Measurements from ENCODE around the gene TEFM. TPM values are rescaled to one million over a fixed set of nuclear protein-coding genes. Genes with fewer than 3 reads are reported as not detected.

Gene TEFM
- total RNA-seq (10 to 100 TPM; 20.2 to 21.3 TPM), polyA plus RNA-seq (10 to 100 TPM; 20.8 to 21.2 TPM)

- peaks cover 29 to 58% (median 42%) of the 10 kb centered on the region in 4 donors for H3K4me1 Mint-ChIP-seq
- intact Hi-C loops (cut with micrococcal nuclease): loop anchor here (1.0 kb wide), 2 partner anchors 64 to 102 kb away; no protein-coding TSS in a partner anchor
- DNase-seq: peak; percentile 82 to 87 (median 84)
- no peaks in the 10 kb centered on the region for H3K27me3 Mint-ChIP-seq
- peak within 1 kb of the TSS; percentile 79 for H3K27ac ChIP-seq (ENCODE audit: low read depth, low read length)
- peaks cover 0 to 1% (median 0%) of the 10 kb centered on the region in 8 donors for H3K9me3 Mint-ChIP-seq
- peaks cover 3% of the 10 kb centered on the region for H3K36me3 ChIP-seq (ENCODE audit: insufficient read depth, low read length)
- H3K27ac Mint-ChIP-seq: peak within 1 kb of the TSS; percentile 81 to 98 (median 92)
- ChIA-PET POLR2A (ENCODE audit: partially characterized antibody) (interaction anchor here (0.7 to 1.3 kb wide), 4 partner anchors 11 to 188 kb away, joined by 3 to 5 read pairs (median 4); partner anchors contain the start of gene NF1), CTCF (ENCODE audit: partially characterized antibody) (interaction anchor here (0.9 kb wide), 1 partner anchor 28 kb away, joined by 3 read pairs; no protein-coding TSS in a partner anchor)
- no peaks in the 10 kb centered on the region for H3K9me3 ChIP-seq (ENCODE audit: control insufficient read depth in 1 of 2, low read length in 2 of 2)
- H3K4me3 Mint-ChIP-seq: peak within 1 kb of the TSS; percentile 87 to 97 (median 91)
- no peaks in the 10 kb centered on the region for H3K27me3 ChIP-seq (ENCODE audit: insufficient read depth, low read length)
- H3K4me1 ChIP-seq (ENCODE audit: insufficient read depth, low read length): peaks cover 38% of the 10 kb centered on the region
- peaks cover 9 to 26% of the 10 kb centered on the region in 2 donors for H3K36me3 Mint-ChIP-seq
- peak within 1 kb of the TSS; percentile 71 to 94 for H3K4me3 ChIP-seq (ENCODE audit: low read length in 2 of 2)
These were observed at the start of gene TEFM for GRCh38 chr17:30906101-30906911. TSS of gene TEFM (minus strand) at chr17:30906238. CDS start at chr17:30906198, 40 bp downstream.

- no peaks in the 10 kb centered on the region for H3K9me3 Mint-ChIP-seq
- intact Hi-C loops (cut with micrococcal nuclease): no loop called here
- H3K36me3 Mint-ChIP-seq: no peaks in the 10 kb centered on the region
- no peak overlapping the region for H3K4me3 ChIP-seq (ENCODE audit: low read length in 2 of 2)
- DNase-seq: no peak
- no peak overlapping the region for H3K27ac Mint-ChIP-seq
- H3K9me3 ChIP-seq (ENCODE audit: control insufficient read depth in 1 of 2, low read length in 2 of 2): no peaks in the 10 kb centered on the region
- no peaks in the 10 kb centered on the region for H3K4me1 ChIP-seq (ENCODE audit: insufficient read depth, low read length)
- CTCF ChIA-PET (ENCODE audit: partially characterized antibody): no interaction called here
- no peaks in the 10 kb centered on the region for H3K36me3 ChIP-seq (ENCODE audit: insufficient read depth, low read length)
- H3K27me3 ChIP-seq (ENCODE audit: insufficient read depth, low read length): no peaks in the 10 kb centered on the region
- no peak overlapping the region for H3K4me3 Mint-ChIP-seq
- H3K27ac ChIP-seq (ENCODE audit: low read depth, low read length): no peak overlapping the region
- H3K27me3 Mint-ChIP-seq: peaks cover 1 to 2% of the 10 kb centered on the region in 2 donors
- POLR2A ChIA-PET (ENCODE audit: partially characterized antibody): no interaction called here
- no peaks in the 10 kb centered on the region for H3K4me1 Mint-ChIP-seq
These were observed 48.2 kb upstream of the TEFM start for GRCh38 chr17:30954046-30954830.

GRCh38 chr17:30952638-30953393 lies 46.8 kb upstream of the TEFM start:
- Histone ChIP-seq H3K9me3 (ENCODE audit: control insufficient read depth in 1 of 2, low read length in 2 of 2) (no peaks in the 10 kb centered on the region), H3K27ac (ENCODE audit: low read depth, low read length) (no peak overlapping the region), H3K4me3 (ENCODE audit: low read length in 2 of 2) (no peak overlapping the region), H3K27me3 (ENCODE audit: insufficient read depth, low read length) (no peaks in the 10 kb centered on the region), H3K36me3 (ENCODE audit: insufficient read depth, low read length) (no peaks in the 10 kb centered on the region), H3K4me1 (ENCODE audit: insufficient read depth, low read length) (no peaks in the 10 kb centered on the region)
- Mint-ChIP-seq H3K9me3 (no peaks in the 10 kb centered on the region), H3K36me3 (no peaks in the 10 kb centered on the region), H3K4me3 (no peak overlapping the region), H3K27ac (no peak overlapping the region), H3K27me3 (peaks cover 0 to 1% of the 10 kb centered on the region in 2 donors), H3K4me1 (no peaks in the 10 kb centered on the region)
- intact Hi-C loops (cut with micrococcal nuclease): no loop called here
- ChIA-PET POLR2A (ENCODE audit: partially characterized antibody) (no interaction called here), CTCF (ENCODE audit: partially characterized antibody) (interaction anchor here (0.5 kb wide), 1 partner anchor 1488 kb away, joined by 3 read pairs; no protein-coding TSS in a partner anchor)
- no peak for DNase-seq

- Mint-ChIP-seq H3K9me3 (no peaks in the 10 kb centered on the region), H3K4me1 (no peaks in the 10 kb centered on the region), H3K27me3 (no peaks in the 10 kb centered on the region), H3K4me3 (no peak overlapping the region), H3K36me3 (no peaks in the 10 kb centered on the region), H3K27ac (no peak overlapping the region)
- no peak for DNase-seq
- intact Hi-C loops (cut with micrococcal nuclease): no loop called here
- ChIA-PET CTCF (ENCODE audit: partially characterized antibody) (no interaction called here), POLR2A (ENCODE audit: partially characterized antibody) (no interaction called here)
- Histone ChIP-seq H3K27ac (ENCODE audit: low read depth, low read length) (no peak overlapping the region), H3K4me3 (ENCODE audit: low read length in 2 of 2) (no peak overlapping the region), H3K36me3 (ENCODE audit: insufficient read depth, low read length) (no peaks in the 10 kb centered on the region), H3K27me3 (ENCODE audit: insufficient read depth, low read length) (no peaks in the 10 kb centered on the region), H3K4me1 (ENCODE audit: insufficient read depth, low read length) (no peaks in the 10 kb centered on the region), H3K9me3 (ENCODE audit: control insufficient read depth in 1 of 2, low read length in 2 of 2) (no peaks in the 10 kb centered on the region)
These were observed 44.8 kb upstream of the TEFM start for GRCh38 chr17:30950669-30951399.

- CTCF ChIA-PET (ENCODE audit: partially characterized antibody): no interaction called here
- Histone ChIP-seq H3K4me1 (ENCODE audit: insufficient read depth, low read length) (no peaks in the 10 kb centered on the region), H3K27ac (ENCODE audit: low read depth, low read length) (no peak overlapping the region), H3K9me3 (ENCODE audit: control insufficient read depth in 1 of 2, low read length in 2 of 2) (no peaks in the 10 kb centered on the region), H3K36me3 (ENCODE audit: insufficient read depth, low read length) (no peaks in the 10 kb centered on the region), H3K4me3 (ENCODE audit: low read length in 2 of 2) (no peak overlapping the region), H3K27me3 (ENCODE audit: insufficient read depth, low read length) (no peaks in the 10 kb centered on the region)
- Mint-ChIP-seq H3K9me3 (no peaks in the 10 kb centered on the region), H3K4me3 (no peak overlapping the region), H3K27ac (no peak overlapping the region), H3K36me3 (no peaks in the 10 kb centered on the region), H3K27me3 (no peaks in the 10 kb centered on the region), H3K4me1 (no peaks in the 10 kb centered on the region)
- POLR2A ChIA-PET (ENCODE audit: partially characterized antibody): no interaction called here
- intact Hi-C loops (cut with micrococcal nuclease): no loop called here
- no peak for DNase-seq
These were observed 44.2 kb upstream of the TEFM start for GRCh38 chr17:30950189-30950588.

GRCh38 chr17:30947796-30948195 lies 41.8 kb upstream of the TEFM start:
- H3K9me3 Mint-ChIP-seq: no peaks in the 10 kb centered on the region
- no peaks in the 10 kb centered on the region for H3K36me3 Mint-ChIP-seq
- no peaks in the 10 kb centered on the region for H3K4me1 Mint-ChIP-seq
- intact Hi-C loops (cut with micrococcal nuclease): no loop called here
- no peaks in the 10 kb centered on the region for H3K27me3 ChIP-seq (ENCODE audit: insufficient read depth, low read length)
- H3K27ac Mint-ChIP-seq: no peak overlapping the region
- no peaks in the 10 kb centered on the region for H3K36me3 ChIP-seq (ENCODE audit: insufficient read depth, low read length)
- ChIA-PET CTCF (ENCODE audit: partially characterized antibody) (no interaction called here), POLR2A (ENCODE audit: partially characterized antibody) (no interaction called here)
- H3K27me3 Mint-ChIP-seq: no peaks in the 10 kb centered on the region
- no peaks in the 10 kb centered on the region for H3K9me3 ChIP-seq (ENCODE audit: control insufficient read depth in 1 of 2, low read length in 2 of 2)
- H3K27ac ChIP-seq (ENCODE audit: low read depth, low read length): no peak overlapping the region
- no peak for DNase-seq
- H3K4me3 ChIP-seq (ENCODE audit: low read length in 2 of 2): no peak overlapping the region
- no peaks in the 10 kb centered on the region for H3K4me1 ChIP-seq (ENCODE audit: insufficient read depth, low read length)
- H3K4me3 Mint-ChIP-seq: no peak overlapping the region

All from CD4-positive, alpha-beta memory T cell (primary cell).